Uterus (tissue), 4 donors: ENCODE results near the gene USB1. TPM values are rescaled to one million over a fixed set of nuclear protein-coding genes. Genes with fewer than 3 reads are reported as not detected.

ENCODE experiments used
- DNase-seq, 2 donors: peaks; one replicate each; pipeline ENCODE4 v3.0.0-alpha.2; 2019 to 2020
- H3K27ac ChIP-seq, 2 donors: fragments of 200-600 bp; sonication (generic); 1 replicate in 1 of 2; 2 replicates in 1 of 2; pipeline ENCODE4 v1.5.1; 2016 to 2018
- H3K27me3 ChIP-seq, 2 donors: fragments of 200-600 bp; sonication (generic); one replicate each; pipeline ENCODE4 v1.5.1; 2018 to 2019; ENCODE audit warnings: control low read depth in 1 of 2
- H3K36me3 ChIP-seq, 2 donors: fragments of 200-600 bp; sonication (generic); one replicate each; pipeline ENCODE4 v1.5.1; 2019; ENCODE audit warnings: control low read depth in 1 of 2
- H3K4me1 ChIP-seq, 2 donors: fragments of 200-600 bp; sonication (generic); one replicate each; pipeline ENCODE4 v1.5.1; 2018 to 2019; ENCODE audit warnings: control low read depth in 1 of 2
- H3K4me3 ChIP-seq, 2 donors: fragments of 200-600 bp; sonication (generic); 1 replicate in 1 of 2; 2 replicates in 1 of 2; pipeline ENCODE4 v1.5.1; 2018 to 2019; ENCODE audit warnings: mild to moderate bottlenecking in 1 of 2
- H3K9me3 ChIP-seq, 2 donors: fragments of 200-600 bp; sonication (generic); one replicate each; pipeline ENCODE4 v1.5.1; 2019; ENCODE audit warnings: control low read depth in 1 of 2
- POLR2A ChIP-seq, 2 donors: fragments of 450-650 bp; IDR thresholded peaks; one replicate each; pipeline ENCODE4 v1.6.1; 2016; ENCODE audit warnings: antibody characterized with exemption in 2 of 2, mild to moderate bottlenecking in 1 of 2, moderate library complexity in 1 of 2
- intact Hi-C: fragments of 100-400 bp; cut with DNase I; formaldehyde crosslinking; loops from one replicate; pipeline ENCODE4 v1.15.1; 2023; ENCODE audit warnings: low total_unique reads
- total RNA-seq, 4 donors: library from RNA; depleted of rRNA in 3 of 4; stranded (reverse); fragments of >200 nt in 3 of 4; gene quantifications; one replicate each; pipeline versions ENCODE4 v1.1.0 to v1.2.4, GENCODE V29; 2014 to 2023
- TF ChIP-seq, protein P1 (sequence below), 4 experiments: fragments of 200-600 bp in 2 of 4; fragments of 450-650 bp in 2 of 4; sonication (generic) in 2 of 4; IDR thresholded peaks; one replicate each; pipeline ENCODE4 v1.5.1; 2016 to 2019; ENCODE audit warnings: antibody characterized with exemption in 4 of 4, mild to moderate bottlenecking in 2 of 4, moderate library complexity in 1 of 4
- donor health status: DM: yes; HTN: yes; CAD: no.

USB1 gene
- total RNA-seq, 4 donors from 2014 or later: 2.0 to 34.9 (median 14.9) TPM

GRCh38 chr16:58029410-58029809 is 28.2 kb downstream of the USB1 start:
- Histone ChIP-seq H3K9me3 (no peaks in the 10 kb centered on the region), H3K27ac (no peak overlapping the region), H3K27me3 (no peaks in the 10 kb centered on the region), H3K4me1 (no peaks in the 10 kb centered on the region), H3K36me3 (no peaks in the 10 kb centered on the region), H3K4me3 (no peak overlapping the region)
- intact Hi-C loops: no loop called here
- DNase-seq: no peak
- TF ChIP-seq POLR2A (IDR thresholded peaks at IDR 0.05): no peak
- TF ChIP-seq, protein P1, sequence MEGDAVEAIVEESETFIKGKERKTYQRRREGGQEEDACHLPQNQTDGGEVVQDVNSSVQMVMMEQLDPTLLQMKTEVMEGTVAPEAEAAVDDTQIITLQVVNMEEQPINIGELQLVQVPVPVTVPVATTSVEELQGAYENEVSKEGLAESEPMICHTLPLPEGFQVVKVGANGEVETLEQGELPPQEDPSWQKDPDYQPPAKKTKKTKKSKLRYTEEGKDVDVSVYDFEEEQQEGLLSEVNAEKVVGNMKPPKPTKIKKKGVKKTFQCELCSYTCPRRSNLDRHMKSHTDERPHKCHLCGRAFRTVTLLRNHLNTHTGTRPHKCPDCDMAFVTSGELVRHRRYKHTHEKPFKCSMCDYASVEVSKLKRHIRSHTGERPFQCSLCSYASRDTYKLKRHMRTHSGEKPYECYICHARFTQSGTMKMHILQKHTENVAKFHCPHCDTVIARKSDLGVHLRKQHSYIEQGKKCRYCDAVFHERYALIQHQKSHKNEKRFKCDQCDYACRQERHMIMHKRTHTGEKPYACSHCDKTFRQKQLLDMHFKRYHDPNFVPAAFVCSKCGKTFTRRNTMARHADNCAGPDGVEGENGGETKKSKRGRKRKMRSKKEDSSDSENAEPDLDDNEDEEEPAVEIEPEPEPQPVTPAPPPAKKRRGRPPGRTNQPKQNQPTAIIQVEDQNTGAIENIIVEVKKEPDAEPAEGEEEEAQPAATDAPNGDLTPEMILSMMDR (IDR thresholded peaks at IDR 0.05): no peak

GRCh38 chr16:58030136-58030840 is 29.1 kb downstream of the USB1 start:
- H3K4me1 ChIP-seq: no peaks in the 10 kb centered on the region
- no peaks in the 10 kb centered on the region for H3K9me3 ChIP-seq
- H3K36me3 ChIP-seq: no peaks in the 10 kb centered on the region
- DNase-seq: no peak
- intact Hi-C loops: no loop called here
- no peak overlapping the region for H3K27ac ChIP-seq
- TF ChIP-seq, protein P1 (IDR thresholded peaks at IDR 0.05): no peak
- H3K27me3 ChIP-seq: no peaks in the 10 kb centered on the region
- H3K4me3 ChIP-seq: no peak overlapping the region

- TF ChIP-seq, protein P1 (IDR thresholded peaks at IDR 0.05): no peak
- TF ChIP-seq POLR2A (IDR thresholded peaks at IDR 0.05): no peak
- Histone ChIP-seq H3K4me3 (no peak overlapping the region), H3K27ac (no peak overlapping the region), H3K36me3 (no peaks in the 10 kb centered on the region), H3K27me3 (no peaks in the 10 kb centered on the region), H3K9me3 (no peaks in the 10 kb centered on the region), H3K4me1 (no peaks in the 10 kb centered on the region)
- DNase-seq: no peak
- intact Hi-C loops: no loop called here
Observed at GRCh38 chr16:58031016-58031800, 30.0 kb downstream of the USB1 start.

DNA sequence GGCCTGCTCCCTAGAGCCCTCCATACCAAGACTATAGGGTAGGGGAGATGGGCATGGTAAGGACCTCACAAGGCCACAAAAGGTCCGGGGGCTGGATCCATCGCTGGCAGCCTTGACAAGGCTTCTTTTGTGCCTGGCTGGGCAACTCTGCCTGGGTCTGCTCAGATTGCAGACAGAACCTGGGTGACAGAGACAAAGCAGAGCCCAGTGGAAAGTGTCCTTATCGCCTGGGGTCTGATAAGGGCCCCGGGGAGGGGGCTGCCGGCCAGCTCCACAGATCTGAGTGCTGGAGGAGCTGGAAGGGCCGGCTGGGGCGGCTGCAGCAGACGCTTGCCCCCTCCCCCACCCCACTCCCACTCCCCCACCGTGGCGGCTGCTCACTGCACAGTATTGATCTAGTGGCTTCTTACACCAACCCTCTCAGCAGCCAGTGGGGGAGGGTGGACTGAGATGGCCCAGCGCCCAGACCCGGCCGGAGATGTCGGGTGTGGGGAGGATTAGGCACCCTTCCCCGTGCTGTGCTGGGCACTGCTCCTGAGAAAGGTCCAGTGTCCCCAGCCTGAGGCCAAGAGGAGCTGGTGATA is 31.6 kb downstream of the USB1 start:
- H3K4me3 ChIP-seq: no peak overlapping the region
- no peak for DNase-seq
- no peaks in the 10 kb centered on the region for H3K36me3 ChIP-seq
- no peaks in the 10 kb centered on the region for H3K9me3 ChIP-seq
- H3K27me3 ChIP-seq: no peaks in the 10 kb centered on the region
- H3K4me1 ChIP-seq: no peaks in the 10 kb centered on the region
- no peak overlapping the region for H3K27ac ChIP-seq
- intact Hi-C loops: no loop called here
- no peak for TF ChIP-seq POLR2A (IDR thresholded peaks at IDR 0.05)
- TF ChIP-seq, protein P1 (IDR thresholded peaks at IDR 0.05): no peak

DNA sequence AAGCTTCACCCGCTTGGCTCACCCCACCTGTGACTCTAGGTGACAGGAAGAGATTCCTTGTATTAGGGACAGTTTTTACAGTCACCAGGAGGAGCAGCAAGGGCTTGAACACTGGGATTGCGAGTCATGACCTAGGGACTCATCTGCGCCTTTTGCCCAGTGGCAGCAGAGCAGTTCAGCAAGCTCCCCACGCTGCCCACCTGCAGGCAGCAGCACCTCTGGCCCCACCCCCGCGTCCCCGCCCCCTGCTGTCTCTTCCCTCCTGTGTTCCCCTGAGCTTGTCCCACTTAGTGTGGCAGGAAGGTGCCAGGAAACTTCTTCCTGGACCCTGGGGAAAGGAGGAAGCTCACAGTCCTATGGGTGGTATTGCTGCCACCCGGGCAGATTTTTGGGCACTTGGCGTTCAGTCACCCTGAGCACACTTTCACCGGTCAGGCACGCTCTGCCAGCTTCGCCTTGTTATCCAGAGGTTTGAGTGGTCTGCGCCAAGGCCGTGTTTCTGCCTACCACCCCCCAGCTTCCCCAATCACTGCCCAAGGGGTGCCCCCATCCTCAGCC is 33.0 kb downstream of the USB1 start:
- Histone ChIP-seq H3K9me3 (no peaks in the 10 kb centered on the region), H3K27me3 (no peaks in the 10 kb centered on the region), H3K36me3 (no peaks in the 10 kb centered on the region), H3K4me3 (no peak overlapping the region), H3K27ac (no peak overlapping the region), H3K4me1 (no peaks in the 10 kb centered on the region)
- no peak for TF ChIP-seq POLR2A (IDR thresholded peaks at IDR 0.05)
- TF ChIP-seq, protein P1 (IDR thresholded peaks at IDR 0.05): no peak
- no peak for DNase-seq
- intact Hi-C loops: no loop called here
